MM.1S (cell line): ENCODE results near the gene CD44.

Source experiments
- DNase-seq: peaks from one replicate; pipeline ENCODE4 v3.0.0-alpha.2; 2015
- H2AFZ ChIP-seq: fragments of 300-600 bp; sonication (generic); 2 replicates; pipeline ENCODE4 v1.6.0; 2016; ENCODE audit warnings: antibody characterized with exemption, low read length
- H3F3A ChIP-seq: fragments of 300-600 bp; sonication (generic); 2 replicates; pipeline ENCODE4 v1.6.1; 2016; ENCODE audit warnings: mild to moderate bottlenecking, antibody characterized with exemption, low read length, moderate library complexity, mixed read lengths; ENCODE audit not compliant: insufficient read depth
- H3K27ac ChIP-seq: fragments of 300-600 bp; sonication (generic); 2 replicates; pipeline ENCODE4 v1.5.1; 2016; ENCODE audit warnings: mild to moderate bottlenecking, low read length
- H3K27me3 ChIP-seq: fragments of 300-600 bp; sonication (generic); replicated peaks from 2 replicates; pipeline ENCODE4 v1.6.0; 2016; ENCODE audit warnings: low read length; ENCODE audit not compliant: insufficient read depth
- H3K36me3 ChIP-seq: fragments of 300-600 bp; sonication (generic); replicated peaks from 2 replicates; pipeline ENCODE4 v1.6.1; 2016; ENCODE audit warnings: mild to moderate bottlenecking, low read length, mixed read lengths; ENCODE audit not compliant: insufficient read depth
- H3K4me1 ChIP-seq: fragments of 300-600 bp; sonication (generic); 2 replicates; pipeline ENCODE4 v1.6.1; 2016; ENCODE audit warnings: low read length, mixed read lengths
- H3K4me2 ChIP-seq: fragments of 300-600 bp; sonication (generic); 2 replicates; pipeline ENCODE4 v1.6.0; 2016; ENCODE audit warnings: low read depth, low read length
- H3K4me3 ChIP-seq: fragments of 300-600 bp; sonication (generic); 2 replicates; pipeline ENCODE4 v1.5.1; 2016; ENCODE audit warnings: low read length, mixed read lengths
- H3K79me2 ChIP-seq: fragments of 300-600 bp; sonication (generic); 2 replicates; pipeline ENCODE4 v1.6.1; 2016; ENCODE audit warnings: mixed run types, low read length, mixed read lengths
- H3K9ac ChIP-seq: fragments of 300-600 bp; sonication (generic); 2 replicates; pipeline ENCODE4 v1.6.1; 2016; ENCODE audit warnings: low read length, mixed read lengths
- H3K9me2 ChIP-seq: fragments of 300-600 bp; sonication (generic); replicated peaks from 2 replicates; pipeline ENCODE4 v1.6.1; 2016; ENCODE audit warnings: mild to moderate bottlenecking, low read length, mixed read lengths; ENCODE audit not compliant: insufficient read depth
- H3K9me3 ChIP-seq: fragments of 300-600 bp; sonication (generic); replicated peaks from 2 replicates; pipeline ENCODE4 v1.6.1; 2016; ENCODE audit warnings: mild to moderate bottlenecking, low read length, mixed read lengths; ENCODE audit not compliant: insufficient read depth
- H4K20me1 ChIP-seq: fragments of 300-600 bp; sonication (generic); 2 replicates; pipeline ENCODE4 v1.6.1; 2016; ENCODE audit warnings: mild to moderate bottlenecking, low read length, moderate library complexity, mixed read lengths; ENCODE audit not compliant: insufficient read depth
- CTCF ChIP-seq: fragments of 300-600 bp; sonication (generic); IDR thresholded peaks from 2 replicates; pipeline ENCODE4 v1.5.1; 2016; ENCODE audit warnings: antibody characterized with exemption, low read length, mixed read lengths
- EZH2 ChIP-seq: fragments of 300-600 bp; sonication (generic); optimal IDR thresholded peaks from 2 replicates; pipeline ENCODE3; 2017; ENCODE audit warnings: low read depth, mild to moderate bottlenecking, antibody characterized with exemption, low read length, mixed read lengths
- EZH2phosphoT487 ChIP-seq: fragments of 300-600 bp; sonication (generic); IDR thresholded peaks from 2 replicates; pipeline ENCODE4 v1.6.1; 2018; ENCODE audit warnings: antibody characterized with exemption, low read length

The CD44 gene

DNA sequence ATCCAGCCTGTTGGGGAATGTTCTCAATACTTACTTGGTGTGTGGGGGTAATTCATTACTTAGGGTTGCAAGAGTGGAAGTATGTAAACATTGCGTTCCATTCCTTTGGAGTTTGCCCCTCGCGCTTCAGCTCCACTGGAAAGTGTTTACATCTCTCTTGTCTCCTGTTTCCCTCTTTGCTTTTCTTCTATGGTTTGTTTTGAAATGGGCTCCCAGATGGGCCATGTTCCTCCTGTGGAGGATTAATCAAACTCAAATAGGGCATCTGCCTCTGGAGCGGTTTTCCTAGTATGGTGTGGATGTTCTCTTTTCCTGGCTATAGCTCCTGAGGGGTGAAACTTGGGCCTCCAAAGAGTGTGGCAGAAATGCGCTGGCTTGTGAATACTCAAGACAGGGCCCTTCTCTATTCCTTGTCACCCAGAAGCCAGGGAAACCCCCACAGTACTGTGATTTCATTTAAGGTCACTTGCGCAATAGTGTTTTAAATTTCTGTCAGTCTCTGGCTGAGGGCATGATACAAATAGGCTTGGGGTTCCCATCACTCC lies 51.9 kb downstream of the CD44 start:
- no peaks in the 10 kb centered on the region for H3K9me2 ChIP-seq
- peaks cover 26% of the 10 kb centered on the region for H3K36me3 ChIP-seq
- H3K9ac ChIP-seq = no peak overlapping the region
- peaks cover 17% of the 10 kb centered on the region for H3K4me1 ChIP-seq
- no peak overlapping the region for H3K27ac ChIP-seq
- H3K79me2 ChIP-seq = peaks cover 92% of the 10 kb centered on the region
- no peak overlapping the region for H3K4me3 ChIP-seq
- TF ChIP-seq CTCF (no peak), EZH2 (no peak), EZH2phosphoT487 (no peak)
- H3K27me3 ChIP-seq = no peaks in the 10 kb centered on the region
- no peaks in the 10 kb centered on the region for H4K20me1 ChIP-seq
- no peaks in the 10 kb centered on the region for H3K9me3 ChIP-seq
- no peak overlapping the region for H2AFZ ChIP-seq
- no peak for DNase-seq
- H3F3A ChIP-seq = no peaks in the 10 kb centered on the region
- no peak overlapping the region for H3K4me2 ChIP-seq

GRCh38 chr11:35192347-35192746 lies 53.4 kb downstream of the CD44 start:
- Histone ChIP-seq H2AFZ (no peak overlapping the region), H3F3A (no peaks in the 10 kb centered on the region), H3K4me3 (no peak overlapping the region), H3K79me2 (peaks cover 91% of the 10 kb centered on the region), H3K9ac (no peak overlapping the region), H3K4me2 (no peak overlapping the region), H3K36me3 (peaks cover 30% of the 10 kb centered on the region), H3K4me1 (peaks cover 9% of the 10 kb centered on the region), H4K20me1 (no peaks in the 10 kb centered on the region), H3K9me2 (no peaks in the 10 kb centered on the region), H3K27me3 (no peaks in the 10 kb centered on the region), H3K9me3 (no peaks in the 10 kb centered on the region), H3K27ac (no peak overlapping the region)
- no peak for DNase-seq
- TF ChIP-seq CTCF (no peak), EZH2phosphoT487 (no peak), EZH2 (no peak)

DNA sequence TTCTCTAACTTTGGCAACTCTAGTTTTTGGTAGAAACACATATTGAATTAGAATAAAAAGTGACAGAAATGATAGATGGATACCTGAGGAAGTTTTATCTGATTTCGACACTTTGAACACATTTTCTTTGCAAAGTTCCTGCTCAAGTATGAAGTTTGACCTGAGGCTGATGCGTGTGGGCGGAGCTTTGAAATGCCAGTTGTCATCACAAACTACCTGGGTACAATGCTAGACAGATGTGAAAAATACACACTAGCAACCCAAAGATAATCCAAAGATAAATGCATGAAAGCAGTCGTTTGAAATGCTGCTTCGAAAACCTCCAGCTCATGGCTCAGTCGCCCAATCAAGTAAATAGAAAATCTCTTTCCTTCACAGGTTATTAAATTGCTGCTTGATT lies 54.8 kb downstream of the CD44 start:
- no peaks in the 10 kb centered on the region for H4K20me1 ChIP-seq
- no peak overlapping the region for H3K4me2 ChIP-seq
- H3K27ac ChIP-seq = no peak overlapping the region
- TF ChIP-seq CTCF = no peak
- TF ChIP-seq EZH2 = no peak
- no peak for TF ChIP-seq EZH2phosphoT487
- H3K4me1 ChIP-seq = no peaks in the 10 kb centered on the region
- peaks cover 85% of the 10 kb centered on the region for H3K79me2 ChIP-seq
- H3K36me3 ChIP-seq = peaks cover 34% of the 10 kb centered on the region
- H3K4me3 ChIP-seq = no peak overlapping the region
- no peaks in the 10 kb centered on the region for H3K9me3 ChIP-seq
- H3K27me3 ChIP-seq = no peaks in the 10 kb centered on the region
- H3K9me2 ChIP-seq = no peaks in the 10 kb centered on the region
- H2AFZ ChIP-seq = no peak overlapping the region
- no peaks in the 10 kb centered on the region for H3F3A ChIP-seq
- no peak for DNase-seq
- no peak overlapping the region for H3K9ac ChIP-seq
